Gastroesophageal sphincter (tissue), 4 donors: ENCODE data around the gene LDLRAD3. TPM values are rescaled to one million over a fixed set of nuclear protein-coding genes. Genes with fewer than 3 reads are reported as not detected.

Experiments used
- ATAC-seq: fragments of 150-250 bp; one replicate; pipeline ENCODE4 v1.9.1; 2016; ENCODE audit warnings: mild to moderate bottlenecking, moderate library complexity
- H3K27ac ChIP-seq, 4 donors: fragments of 200-600 bp; sonication (generic) in 3 of 4; 1 replicate in 3 of 4; 2 replicates in 1 of 4; pipeline ENCODE4 v1.5.1; 2016 to 2019
- H3K27me3 ChIP-seq: fragments of 200-600 bp; sonication (generic); one replicate; pipeline ENCODE4 v1.5.1; 2019
- H3K36me3 ChIP-seq, 2 donors: fragments of 200-600 bp; sonication (generic); one replicate each; pipeline ENCODE4 v1.5.1; 2019; ENCODE audit warnings: control low read depth in 1 of 2
- H3K4me1 ChIP-seq, 3 donors: fragments of 200-600 bp; sonication (generic); 1 replicate in 2 of 3; 2 replicates in 1 of 3; pipeline ENCODE4 v1.5.1; 2016 to 2019; ENCODE audit warnings: control low read depth in 2 of 3
- H3K4me3 ChIP-seq, 2 donors: fragments of 200-600 bp; sonication (generic); one replicate each; pipeline ENCODE4 v1.5.1; 2019; ENCODE audit warnings: mild to moderate bottlenecking in 1 of 2, moderate library complexity in 1 of 2
- H3K9me3 ChIP-seq, 3 donors: fragments of 200-600 bp; sonication (generic); one replicate each; pipeline ENCODE4 v1.5.1; 2017 to 2019; ENCODE audit warnings: control low read depth in 2 of 3
- CTCF ChIP-seq, 4 experiments: fragments of 200-600 bp in 2 of 4; fragments of 450-650 bp in 2 of 4; sonication (generic) in 1 of 4; IDR thresholded peaks; one replicate each; pipeline ENCODE4 v1.5.1; 2017 to 2019; ENCODE audit warnings: antibody characterized with exemption in 4 of 4, mild to moderate bottlenecking in 2 of 4, moderate library complexity in 2 of 4
- EP300 ChIP-seq: sonication (generic); formaldehyde crosslinking; IDR thresholded peaks from one replicate; pipeline ENCODE4 v1.6.1; 2017; ENCODE audit warnings: antibody characterized with exemption, mild to moderate bottlenecking
- POLR2A ChIP-seq, 2 donors: fragments of 450-650 bp; IDR thresholded peaks; one replicate each; pipeline ENCODE4 v1.6.1; 2017; ENCODE audit warnings: antibody characterized with exemption in 2 of 2, mild to moderate bottlenecking in 2 of 2, moderate library complexity in 1 of 2
- POLR2AphosphoS5 ChIP-seq: sonication (generic); formaldehyde crosslinking; IDR thresholded peaks from one replicate; pipeline ENCODE4 v1.6.1; 2017; ENCODE audit warnings: antibody characterized with exemption
- WGBS, 2 donors: methylation state at CpG; one replicate each; pipeline ENCODE4 v1.1.5; 2018; ENCODE audit warnings: low coverage in 1 of 2; 5-methylcytosine and 5-hydroxymethylcytosine counted together
- total RNA-seq, 4 donors: library from RNA; depleted of rRNA; stranded (reverse); fragments of >200 nt; gene quantifications; one replicate each; pipeline ENCODE4 v1.1.0, GENCODE V29; 2016

LDLRAD3 gene
- total RNA-seq, 4 donors from 2014 or later: 4.0 to 8.9 (median 7.2) TPM

GRCh38 chr11:36030731-36031281 is 86.9 kb downstream of the LDLRAD3 start:
- 0 to 36% methylated on average over 1 of the region's 1 CpG for WGBS, 2 donors

GRCh38 chr11:36033082-36033751 is 89.4 kb downstream of the LDLRAD3 start:
- Histone ChIP-seq H3K4me3 (no peak overlapping the region), H3K9me3 (peaks cover 0 to 3% (median 0%) of the 10 kb centered on the region in 3 donors), H3K27me3 (no peaks in the 10 kb centered on the region), H3K4me1 (peaks cover 0 to 21% (median 5%) of the 10 kb centered on the region in 3 donors), H3K27ac (no peak overlapping the region), H3K36me3 (no peaks in the 10 kb centered on the region)
- ATAC-seq: no peak
- WGBS, 2 donors: 85 to 89% methylated on average over 5 to 8 of the region's 9 CpGs
- TF ChIP-seq CTCF (IDR thresholded peaks at IDR 0.05) (no peak), POLR2AphosphoS5 (no peak), EP300 (no peak), POLR2A (IDR thresholded peaks at IDR 0.05) (no peak)

More at GRCh38 chr11:36030731-36031281, 86.9 kb downstream of the LDLRAD3 start:
- Histone ChIP-seq H3K4me1 (peaks cover 0 to 17% (median 5%) of the 10 kb centered on the region in 3 donors), H3K27ac (no peak overlapping the region), H3K9me3 (peaks cover 0 to 3% (median 0%) of the 10 kb centered on the region in 3 donors), H3K36me3 (no peaks in the 10 kb centered on the region), H3K27me3 (no peaks in the 10 kb centered on the region), H3K4me3 (no peak overlapping the region)
- TF ChIP-seq EP300 (no peak), POLR2AphosphoS5 (peak; percentile 41), CTCF (IDR thresholded peaks at IDR 0.05) (no peak), POLR2A (IDR thresholded peaks at IDR 0.05) (no peak)
- ATAC-seq: peak; percentile 47

GRCh38 chr11:36033936-36034335 is 90.1 kb downstream of the LDLRAD3 start:
- Histone ChIP-seq H3K36me3 (no peaks in the 10 kb centered on the region), H3K27ac (no peak overlapping the region), H3K4me1 (peaks cover 0 to 21% (median 5%) of the 10 kb centered on the region in 3 donors), H3K9me3 (peaks cover 0 to 3% (median 0%) of the 10 kb centered on the region in 3 donors), H3K27me3 (no peaks in the 10 kb centered on the region), H3K4me3 (no peak overlapping the region)
- ATAC-seq: no peak
- TF ChIP-seq POLR2A (IDR thresholded peaks at IDR 0.05): no peak
- TF ChIP-seq EP300: no peak
- no peak for TF ChIP-seq CTCF (IDR thresholded peaks at IDR 0.05)
- no peak for TF ChIP-seq POLR2AphosphoS5
- WGBS, 2 donors: 80 to 100% methylated on average over 1 to 2 of the region's 2 CpGs

- H3K4me3 ChIP-seq: no peak overlapping the region
- peaks cover 0 to 3% (median 0%) of the 10 kb centered on the region in 3 donors for H3K9me3 ChIP-seq
- 88 to 94% methylated on average over 8 to 11 of the region's 11 CpGs for WGBS, 2 donors
- no peaks in the 10 kb centered on the region for H3K27me3 ChIP-seq
- no peaks in the 10 kb centered on the region for H3K36me3 ChIP-seq
- H3K27ac ChIP-seq: no peak overlapping the region
- TF ChIP-seq POLR2A (IDR thresholded peaks at IDR 0.05) (no peak), POLR2AphosphoS5 (no peak), EP300 (no peak), CTCF (IDR thresholded peaks at IDR 0.05) (no peak)
- ATAC-seq: no peak
- H3K4me1 ChIP-seq: peaks cover 0 to 21% (median 5%) of the 10 kb centered on the region in 3 donors
Measured at GRCh38 chr11:36034551-36035331, 90.9 kb downstream of the LDLRAD3 start.
